ENCODE results near the gene NAV2.
A peak's percentile ranks its signal among the peaks of the same experiment; 100 is the strongest.

NAV2 gene

GRCh38 chr11:20161923-20162744, 449.5 kb downstream of the NAV2 start:
- DNase-seq (ENCODE audit: low spot score in 2 of 2), result no peak
- Histone ChIP-seq H3K27me3 (ENCODE audit: low read depth) (peaks cover 78% of the 10 kb centered on the region), H3K4me1 (no peaks in the 10 kb centered on the region), H3K9me3 (no peaks in the 10 kb centered on the region), H3K36me3 (replicated peaks) (no peaks in the 10 kb centered on the region), H3K4me3 (no peak overlapping the region)
- in situ Hi-C loops (cut with MboI; ENCODE audit: low sequenced_read_pairs), result no loop called here

- no peaks in the 10 kb centered on the region for H3K36me3 ChIP-seq (replicated peaks)
- H3K4me1 ChIP-seq, result no peaks in the 10 kb centered on the region
- H3K9me3 ChIP-seq, result no peaks in the 10 kb centered on the region
- peak in 1 of 2 experiments; percentile 15 for DNase-seq (ENCODE audit: low spot score in 2 of 2)
- H3K27me3 ChIP-seq (ENCODE audit: low read depth), result peaks cover 70% of the 10 kb centered on the region
- no peak overlapping the region for H3K4me3 ChIP-seq
- in situ Hi-C loops (cut with MboI; ENCODE audit: low sequenced_read_pairs), result no loop called here
Measured at GRCh38 chr11:20162824-20163782, 450.5 kb downstream of the NAV2 start.

DNA sequence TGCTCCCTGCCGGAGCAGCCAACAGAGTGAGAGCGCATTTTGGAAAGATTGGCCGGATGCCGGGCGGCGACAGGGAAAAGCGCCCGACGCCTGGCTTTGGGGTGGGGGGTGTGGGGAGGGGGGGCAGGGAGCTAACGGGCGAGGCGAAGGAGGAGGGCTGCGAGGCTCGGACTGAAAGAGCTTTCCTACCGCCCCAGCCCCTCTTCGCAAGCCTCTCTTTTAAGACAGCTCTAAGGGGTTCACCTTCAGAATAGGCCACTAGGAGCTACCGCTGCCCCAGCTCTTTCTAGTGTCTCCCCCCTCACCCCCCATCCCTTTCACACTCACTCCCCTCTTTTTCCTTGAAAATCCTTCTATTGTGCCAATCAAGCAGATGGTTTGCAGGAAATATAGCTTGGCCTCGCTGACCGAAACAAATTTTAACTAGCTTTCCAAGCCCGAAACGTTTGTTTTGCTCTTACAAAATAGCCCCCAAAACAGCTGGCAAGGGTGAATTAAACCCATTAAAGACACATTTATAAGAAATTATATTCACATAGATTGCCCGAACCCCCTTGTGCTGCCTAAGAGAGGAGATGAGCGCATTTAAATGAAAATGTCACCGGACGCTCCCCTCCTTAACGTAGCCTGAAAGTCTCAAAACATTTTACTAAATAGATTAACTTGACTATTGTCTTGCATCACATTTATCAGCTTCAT, 451.3 kb downstream of the NAV2 start:
- H3K4me3 ChIP-seq, result no peak overlapping the region
- in situ Hi-C loops (cut with MboI; ENCODE audit: low sequenced_read_pairs), result no loop called here
- no peaks in the 10 kb centered on the region for H3K4me1 ChIP-seq
- no peak for DNase-seq (ENCODE audit: low spot score in 2 of 2)
- peaks cover 62% of the 10 kb centered on the region for H3K27me3 ChIP-seq (ENCODE audit: low read depth)
- no peaks in the 10 kb centered on the region for H3K9me3 ChIP-seq
- no peaks in the 10 kb centered on the region for H3K36me3 ChIP-seq (replicated peaks)
